K562 (cell line): Measurements from ENCODE around the gene RPLP2. TPM values are rescaled to one million over a fixed set of nuclear protein-coding genes. Genes with fewer than 3 reads are reported as not detected.

ENCODE experiments used
- CREB5 ChIP-seq: fragments of 250-450 bp; sonication (Bioruptor Pico); IDR thresholded peaks from 2 replicates; pipeline ENCODE4 v1.5.0; 2020; ENCODE audit warnings: mild to moderate bottlenecking
- MAFK ChIP-seq: IDR thresholded peaks from 2 replicates; pipeline ENCODE4 v1.6.1; 2011; ENCODE audit warnings: low read length, improper control_type of control experiment
- POLR2G ChIP-seq: fragments of 200-400 bp; formaldehyde crosslinking; IDR thresholded peaks from 2 replicates; pipeline ENCODE4 v1.6.1; 2017; ENCODE audit warnings: low read depth, mild to moderate bottlenecking, antibody characterized with exemption, low read length, moderate library complexity
- POLR2H ChIP-seq: IDR thresholded peaks from 2 replicates; pipeline ENCODE4 v1.6.1; 2016; ENCODE audit warnings: missing genetic modification characterization, low read depth, mild to moderate bottlenecking, control low read depth, missing compliant biosample characterization, moderate library complexity
- PREB ChIP-seq: sonication (generic); formaldehyde crosslinking; IDR thresholded peaks from 2 replicates; pipeline ENCODE4 v1.8.1; 2023; ENCODE audit warnings: mild to moderate bottlenecking, missing genetic modification reagents
- SAFB ChIP-seq: fragments of 200-400 bp; formaldehyde crosslinking; IDR thresholded peaks from 2 replicates; pipeline ENCODE4 v1.6.1; 2017; ENCODE audit warnings: low read depth, low read length, borderline replicate concordance
- SAFB2 ChIP-seq: fragments of 200-400 bp; formaldehyde crosslinking; IDR thresholded peaks from 2 replicates; pipeline ENCODE4 v1.6.1; 2018; ENCODE audit warnings: borderline replicate concordance, low read length, low read depth, moderate library complexity; ENCODE audit not compliant: severe bottlenecking
- SMARCA4 ChIP-seq: fragments of 450-650 bp; IDR thresholded peaks from 2 replicates; pipeline ENCODE4 v1.6.1; 2016
- SMARCC2 ChIP-seq: fragments of 450-650 bp; IDR thresholded peaks from 2 replicates; pipeline ENCODE4 v1.6.1; 2017; ENCODE audit warnings: antibody characterized with exemption, moderate library complexity, mild to moderate bottlenecking, low read depth
- STAT5B ChIP-seq: fragments of 250-450 bp; sonication (Bioruptor Pico); IDR thresholded peaks from 2 replicates; pipeline ENCODE4 v1.8.0; 2021; ENCODE audit warnings: mild to moderate bottlenecking, inconsistent platforms
- TAF7 ChIP-seq: fragments of 450-650 bp; IDR thresholded peaks from 2 replicates; pipeline ENCODE4 v1.6.1; 2016; ENCODE audit warnings: missing genetic modification characterization, missing compliant biosample characterization
- ZBTB5 ChIP-seq: fragments of 450-650 bp; IDR thresholded peaks from 2 replicates; pipeline ENCODE4 v1.6.1; 2017; ENCODE audit warnings: antibody characterized with exemption
- ZNF384 ChIP-seq: IDR thresholded peaks from 2 replicates; pipeline ENCODE4 v1.6.1; 2012; ENCODE audit warnings: low read depth, low read length, improper control_type of control experiment
- ZNF609 ChIP-seq: sonication (generic); formaldehyde crosslinking; IDR thresholded peaks from 2 replicates; pipeline ENCODE4 v1.8.1; 2023; ENCODE audit warnings: missing genetic modification reagents, mild to moderate bottlenecking, borderline replicate concordance
- polyA plus RNA-seq, 8 experiments: library from polyadenylated mRNA; depleted of rRNA in 4 of 8; stranded (reverse) in 5 of 8; unstranded in 3 of 8; fragments of >200 nt; fragmentation: Nextera tagmentation in 2 of 8; fragmentation: Illumina TruSeq in 1 of 8; extraction: Ambion mirVana in 2 of 8; extraction: Trizol in 1 of 8; gene quantifications; 2 replicates each; pipeline versions ENCODE4 v1.2.1 to v1.2.3, GENCODE V29; 2011 to 2014; ENCODE audit warnings: inconsistent platforms in 1 of 8, missing spikeins in 1 of 8
- total RNA-seq, 7 experiments: library from RNA; depleted of rRNA in 6 of 7; stranded (reverse); fragments of >200 nt in 6 of 7; fragmentation: Illumina TruSeq in 2 of 7; extraction: Trizol in 2 of 7; gene quantifications; 2 replicates each; pipeline versions ENCODE4 v1.2.1 to v1.2.3, GENCODE V29; 2011 to 2021; ENCODE audit warnings: low replicate concordance in 1 of 7
- TF ChIP-seq, protein P1 (sequence below): sonication (generic); formaldehyde crosslinking; IDR thresholded peaks from 2 replicates; pipeline ENCODE4 v1.8.0; 2023; ENCODE audit warnings: mild to moderate bottlenecking, missing genetic modification reagents
- TF ChIP-seq, protein P2 (sequence below): sonication (generic); formaldehyde crosslinking; IDR thresholded peaks from 2 replicates; pipeline ENCODE4 v1.8.0; 2022; ENCODE audit warnings: mild to moderate bottlenecking, missing genetic modification reagents

The RPLP2 gene
- total and polyA plus RNA-seq, 9 of the 15 experiments (the other 6 are each of a cell fraction or from before 2014, with no cell fraction given), result 528 to 3,807 (median 1,633) TPM

DNA sequence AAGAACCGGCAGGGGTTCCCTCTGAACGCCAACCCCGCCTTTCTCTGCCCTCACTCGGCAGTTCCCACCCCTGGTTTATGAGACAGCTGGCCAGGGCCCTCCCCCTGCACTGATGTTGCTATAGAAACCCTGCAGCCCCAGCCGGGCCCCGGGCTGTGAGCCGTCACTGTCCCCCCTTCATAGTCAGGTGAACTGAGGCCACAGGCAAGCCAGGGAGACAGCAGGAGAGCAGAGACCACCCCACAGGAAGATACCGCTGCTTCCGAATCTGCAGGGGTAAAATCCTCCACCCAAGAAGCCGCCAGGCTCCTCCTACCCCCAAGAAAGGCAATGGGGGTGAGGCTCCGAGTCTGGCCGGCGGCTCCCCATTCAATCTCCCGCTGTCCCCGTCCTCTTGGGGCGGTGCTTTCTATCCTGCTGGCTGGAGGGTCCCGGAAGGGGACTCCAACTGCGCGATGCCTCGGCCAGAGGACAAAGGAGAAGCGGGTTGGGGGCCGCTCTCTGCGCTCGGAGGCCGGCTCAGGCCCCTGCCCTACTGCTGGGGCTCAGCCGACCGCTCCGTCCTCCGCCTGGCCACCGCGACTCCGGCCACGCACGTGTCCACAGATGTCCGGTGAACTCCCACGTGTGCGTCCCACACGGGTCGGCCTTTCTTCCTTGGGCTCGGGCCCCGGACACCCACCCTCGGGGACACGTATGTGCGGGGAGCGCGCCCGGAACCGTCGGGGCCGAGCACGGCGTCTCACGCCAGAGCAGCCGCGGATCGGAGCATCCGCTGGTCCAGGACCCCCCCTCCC, 12.3 kb upstream of the RPLP2 start (continued):
- TF ChIP-seq TAF7 (tag) (no peak), ZNF384 (no peak), POLR2H (no peak), SAFB (no peak), POLR2G (peak; percentile 68; the same call in 1 of the 2 replicates), SMARCC2 (no peak), MAFK (no peak), ZBTB5 (no peak), SMARCA4 (no peak), ZNF609 (CRISPR knock-in tag) (no peak), PREB (CRISPR knock-in tag) (no peak), CREB5 (CRISPR knock-in tag) (no peak), SAFB2 (no peak), STAT5B (CRISPR knock-in tag) (no peak)
- TF ChIP-seq, protein P1, sequence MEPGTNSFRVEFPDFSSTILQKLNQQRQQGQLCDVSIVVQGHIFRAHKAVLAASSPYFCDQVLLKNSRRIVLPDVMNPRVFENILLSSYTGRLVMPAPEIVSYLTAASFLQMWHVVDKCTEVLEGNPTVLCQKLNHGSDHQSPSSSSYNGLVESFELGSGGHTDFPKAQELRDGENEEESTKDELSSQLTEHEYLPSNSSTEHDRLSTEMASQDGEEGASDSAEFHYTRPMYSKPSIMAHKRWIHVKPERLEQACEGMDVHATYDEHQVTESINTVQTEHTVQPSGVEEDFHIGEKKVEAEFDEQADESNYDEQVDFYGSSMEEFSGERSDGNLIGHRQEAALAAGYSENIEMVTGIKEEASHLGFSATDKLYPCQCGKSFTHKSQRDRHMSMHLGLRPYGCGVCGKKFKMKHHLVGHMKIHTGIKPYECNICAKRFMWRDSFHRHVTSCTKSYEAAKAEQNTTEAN, result no peak
- TF ChIP-seq, protein P2, sequence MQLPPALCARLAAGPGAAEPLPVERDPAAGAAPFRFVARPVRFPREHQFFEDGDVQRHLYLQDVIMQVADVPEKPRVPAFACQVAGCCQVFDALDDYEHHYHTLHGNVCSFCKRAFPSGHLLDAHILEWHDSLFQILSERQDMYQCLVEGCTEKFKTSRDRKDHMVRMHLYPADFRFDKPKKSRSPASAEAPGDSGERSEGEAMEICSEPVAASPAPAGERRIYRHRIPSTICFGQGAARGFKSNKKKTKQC, result no peak; the same call in none of the 2 replicates
